Brain pericyte (primary cell): ENCODE results near the gene LOC101059915.

Experiments
- DNase-seq: peaks from one replicate; pipeline ENCODE4 v3.0.0-alpha.2; 2012; ENCODE audit warnings: low read depth, low spot score

Gene LOC101059915

GRCh38 chrX:71667328-71668247, at the start of gene LOC101059915:
TSS of gene LOC101059915 (plus strand) at chrX:71667546.
- no peak for DNase-seq

GRCh38 chrX:71617742-71618141, 49.6 kb upstream of the LOC101059915 start:
- DNase-seq, result no peak

GRCh38 chrX:71618303-71618721, 49.0 kb upstream of the LOC101059915 start, which contains the start of gene CXCR3:
TSS of gene CXCR3 (minus strand) at chrX:71618511. CDS start at chrX:71618449, 62 bp downstream.
- DNase-seq, result no peak

GRCh38 chrX:71618787-71619186, 48.6 kb upstream of the LOC101059915 start:
- no peak for DNase-seq

- DNase-seq, result no peak
Observed at GRCh38 chrX:71619193-71619592, 48.2 kb upstream of the LOC101059915 start.

GRCh38 chrX:71619986-71620385, 47.4 kb upstream of the LOC101059915 start:
- no peak for DNase-seq

GRCh38 chrX:71621603-71622002, 45.7 kb upstream of the LOC101059915 start:
- DNase-seq, result no peak

GRCh38 chrX:71622032-71622575, 45.2 kb upstream of the LOC101059915 start:
- no peak for DNase-seq

GRCh38 chrX:71622576-71623450, 44.5 kb upstream of the LOC101059915 start:
- no peak for DNase-seq

GRCh38 chrX:71623714-71624113, 43.6 kb upstream of the LOC101059915 start:
- DNase-seq, result no peak

GRCh38 chrX:71625471-71625870, 41.9 kb upstream of the LOC101059915 start:
- DNase-seq, result no peak

- DNase-seq, result no peak
Observed at GRCh38 chrX:71626576-71626975, 40.8 kb upstream of the LOC101059915 start.

GRCh38 chrX:71627588-71628404, 39.5 kb upstream of the LOC101059915 start:
- DNase-seq, result no peak

- no peak for DNase-seq
Observed at GRCh38 chrX:71629467-71629866, 37.9 kb upstream of the LOC101059915 start.

GRCh38 chrX:71632923-71633657, 34.3 kb upstream of the LOC101059915 start:
- DNase-seq, result no peak

GRCh38 chrX:71634366-71634765, 33.0 kb upstream of the LOC101059915 start:
- DNase-seq, result no peak

GRCh38 chrX:71636438-71637252, 30.7 kb upstream of the LOC101059915 start:
- no peak for DNase-seq

GRCh38 chrX:71637253-71637618, 30.1 kb upstream of the LOC101059915 start:
- no peak for DNase-seq

GRCh38 chrX:71637848-71638247, 29.5 kb upstream of the LOC101059915 start:
- DNase-seq, result no peak

- no peak for DNase-seq
Observed at GRCh38 chrX:71638409-71638808, 28.9 kb upstream of the LOC101059915 start.
